ENCODE results near the gene PRKD2.
"Not testable (repeated sequence)": the region's sequence is repeated elsewhere in the genome, so short reads cannot be mapped to it uniquely, and the experiment has no call there.

PRKD2 gene

DNA sequence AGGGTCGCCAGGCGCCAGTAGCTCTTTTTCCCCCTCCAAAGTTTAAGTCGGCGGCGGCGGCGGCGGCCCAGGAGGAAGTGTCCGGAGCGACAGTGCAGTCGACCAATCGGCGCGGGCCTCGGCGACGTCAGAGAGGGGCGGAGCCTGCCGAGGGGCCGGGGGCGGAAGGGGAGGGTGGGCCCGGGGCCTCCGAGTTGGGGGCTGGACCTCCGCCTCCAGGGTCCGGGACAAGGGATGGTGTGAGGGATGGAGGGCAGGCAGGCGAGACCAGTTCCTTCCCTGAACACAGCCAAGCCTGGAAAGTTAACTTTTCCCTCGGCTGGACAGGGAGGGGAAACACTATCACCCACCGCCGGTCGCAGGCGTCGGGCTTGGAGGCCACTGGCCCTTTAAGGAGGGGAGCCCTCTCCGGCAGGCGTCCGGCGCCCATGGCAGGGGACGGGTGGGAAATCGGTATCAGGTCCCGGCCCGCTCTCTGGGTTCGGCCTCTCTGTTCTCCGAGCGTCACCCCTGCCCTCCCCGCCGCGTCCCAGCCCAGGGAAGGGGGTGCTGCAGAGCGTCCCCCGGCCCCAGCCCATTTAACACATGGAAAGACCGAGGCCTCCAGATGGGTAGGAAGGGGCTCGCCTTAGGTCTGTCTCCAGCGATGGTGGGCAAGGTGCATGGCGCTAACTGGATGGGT, at the start of gene PRKD2:
PRKD2 (minus strand) TSS at position 81 of the 682 bp plus-strand sequence. CDS start 744 bp downstream, outside the sequence.
- DNase-seq, result no peak

DNA sequence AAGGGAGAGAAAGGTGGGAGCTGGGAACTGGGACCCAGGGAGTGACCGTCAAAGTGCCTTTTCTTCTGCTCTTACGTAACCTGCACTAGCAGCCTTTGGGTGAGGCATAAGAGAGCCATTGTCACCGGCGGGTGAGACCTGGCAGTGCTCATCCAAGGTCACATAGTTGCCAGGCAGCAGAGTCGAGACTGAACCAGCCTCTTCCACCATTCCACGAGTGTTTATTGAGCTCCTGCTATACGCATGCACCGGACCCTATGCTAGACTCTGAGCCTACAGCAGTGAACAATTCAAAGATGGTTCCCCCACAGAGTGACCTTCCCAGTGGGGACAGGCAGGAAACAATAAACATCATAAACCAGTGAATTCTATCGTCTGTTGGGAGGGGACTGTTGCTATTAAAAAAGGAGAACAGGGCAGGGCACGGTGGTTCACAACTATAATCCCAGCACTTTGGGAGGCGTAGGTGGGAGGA, 47.9 kb upstream of the PRKD2 start:
- DNase-seq, result no peak

DNA sequence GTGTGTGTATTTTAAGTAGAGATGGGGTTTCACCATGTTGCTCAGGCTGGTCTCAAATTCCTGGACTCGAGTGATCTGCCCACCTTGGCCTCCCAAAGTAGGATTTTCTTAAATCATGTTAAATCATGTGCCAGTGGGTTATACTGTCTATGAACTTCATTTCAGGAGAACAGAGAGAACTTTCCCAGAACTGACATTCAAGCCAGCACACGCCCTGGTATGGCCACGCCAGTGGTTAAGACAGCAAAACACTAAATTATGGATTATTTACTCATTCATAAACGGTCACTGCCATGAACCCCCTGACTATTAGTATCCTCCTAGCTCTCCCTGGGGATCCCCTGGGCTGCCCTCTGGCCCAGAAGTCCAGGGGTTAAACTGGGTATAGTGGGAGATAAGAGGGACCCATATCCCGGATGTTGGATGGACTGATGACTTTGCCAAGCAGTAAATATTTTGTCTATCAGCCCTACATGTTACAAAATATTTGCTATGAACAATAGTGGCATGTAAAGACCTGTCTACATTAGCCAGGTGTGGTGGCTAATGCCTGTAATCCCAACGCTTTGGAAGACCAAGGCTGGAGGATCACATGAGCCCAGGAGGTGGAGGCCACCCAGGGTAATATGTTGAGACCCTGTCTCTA, 45.5 kb upstream of the PRKD2 start:
- DNase-seq, result no peak

- DNase-seq, result no peak
These were observed 44.5 kb upstream of the PRKD2 start for GRCh38 chr19:46761418-46761831.

- DNase-seq, result not testable (repeated sequence)
These were observed 44.0 kb upstream of the PRKD2 start for GRCh38 chr19:46760897-46761296.

DNA sequence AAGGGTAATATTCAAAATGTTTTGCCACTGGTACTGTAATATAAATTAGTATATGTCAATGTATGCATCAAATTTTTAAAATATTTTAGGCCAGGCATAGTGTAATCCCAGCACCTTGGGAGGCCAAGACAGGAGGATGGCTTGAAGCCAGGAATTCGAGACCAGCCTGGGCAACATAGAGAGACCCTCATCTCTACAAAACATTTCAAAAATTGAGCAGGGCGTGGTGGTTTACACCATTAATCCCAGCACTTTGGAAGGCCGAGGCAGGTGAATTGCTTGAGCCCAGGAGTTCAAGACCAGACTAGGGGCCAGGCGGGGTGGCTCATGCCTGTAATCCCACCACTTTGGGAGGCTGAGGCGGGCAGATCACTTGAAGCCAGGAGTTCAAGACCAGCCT, 43.4 kb upstream of the PRKD2 start:
- no peak for DNase-seq

- no peak for DNase-seq
These were observed 43.0 kb upstream of the PRKD2 start for GRCh38 chr19:46759817-46760333.

- no peak for DNase-seq
These were observed 42.3 kb upstream of the PRKD2 start for GRCh38 chr19:46759206-46759605.

- no peak for DNase-seq
These were observed 39.6 kb upstream of the PRKD2 start for GRCh38 chr19:46756544-46756888.

DNA sequence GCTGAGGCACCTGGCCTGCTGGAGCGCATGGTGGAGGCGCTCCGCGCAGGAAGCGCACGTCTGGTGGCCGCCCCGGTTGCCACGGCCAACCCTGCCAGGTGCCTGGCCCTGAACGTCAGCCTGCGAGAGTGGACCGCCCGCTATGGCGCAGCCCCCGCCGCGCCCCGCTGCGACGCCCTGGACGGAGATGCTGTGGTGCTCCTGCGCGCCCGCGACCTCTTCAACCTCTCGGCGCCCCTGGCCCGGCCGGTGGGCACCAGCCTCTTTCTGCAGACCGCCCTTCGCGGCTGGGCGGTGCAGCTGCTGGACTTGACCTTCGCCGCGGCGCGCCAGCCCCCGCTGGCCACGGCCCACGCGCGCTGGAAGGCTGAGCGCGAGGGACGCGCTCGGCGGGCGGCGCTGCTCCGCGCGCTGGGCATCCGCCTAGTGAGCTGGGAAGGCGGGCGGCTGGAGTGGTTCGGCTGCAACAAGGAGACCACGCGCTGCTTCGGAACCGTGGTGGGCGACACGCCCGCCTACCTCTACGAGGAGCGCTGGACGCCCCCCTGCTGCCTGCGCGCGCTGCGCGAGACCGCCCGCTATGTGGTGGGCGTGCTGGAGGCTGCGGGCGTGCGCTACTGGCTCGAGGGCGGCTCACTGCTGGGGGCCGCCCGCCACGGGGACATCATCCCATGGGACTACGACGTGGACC, 39.1 kb upstream of the PRKD2 start:
- DNase-seq, result no peak

DNA sequence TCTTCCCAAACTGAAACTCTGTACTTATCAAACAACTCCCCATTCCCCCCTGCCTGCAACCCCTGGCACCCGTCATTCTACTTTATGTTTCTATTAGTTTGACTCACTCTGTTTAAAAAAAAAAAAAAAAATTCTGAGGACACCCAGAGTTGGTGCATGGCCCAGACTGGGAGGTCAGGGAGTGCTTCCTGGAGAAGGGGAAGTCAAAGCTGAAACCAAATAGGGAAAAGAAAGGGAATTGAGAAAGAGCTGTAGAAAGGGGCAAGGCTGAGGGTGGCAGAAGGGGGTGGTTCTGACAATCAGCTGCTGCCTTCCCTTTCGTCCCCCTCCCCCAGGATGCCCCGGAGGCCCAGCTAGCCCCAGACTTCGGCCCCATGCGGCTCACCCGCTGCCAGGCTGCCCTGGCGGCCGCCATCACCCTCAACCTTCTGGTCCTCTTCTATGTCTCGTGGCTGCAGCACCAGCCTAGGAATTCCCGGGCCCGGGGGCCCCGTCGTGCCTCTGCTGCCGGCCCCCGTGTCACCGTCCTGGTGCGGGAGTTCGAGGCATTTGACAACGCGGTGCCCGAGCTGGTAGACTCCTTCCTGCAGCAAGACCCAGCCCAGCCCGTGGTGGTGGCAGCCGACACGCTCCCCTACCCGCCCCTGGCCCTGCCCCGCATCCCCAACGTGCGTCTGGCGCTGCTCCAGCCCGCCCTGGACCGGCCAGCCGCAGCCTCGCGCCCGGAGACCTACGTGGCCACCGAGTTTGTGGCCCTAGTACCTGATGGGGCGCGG, 38.4 kb upstream of the PRKD2 start:
- no peak for DNase-seq

- no peak for DNase-seq
These were observed 36.7 kb upstream of the PRKD2 start for GRCh38 chr19:46753420-46754155.

DNA sequence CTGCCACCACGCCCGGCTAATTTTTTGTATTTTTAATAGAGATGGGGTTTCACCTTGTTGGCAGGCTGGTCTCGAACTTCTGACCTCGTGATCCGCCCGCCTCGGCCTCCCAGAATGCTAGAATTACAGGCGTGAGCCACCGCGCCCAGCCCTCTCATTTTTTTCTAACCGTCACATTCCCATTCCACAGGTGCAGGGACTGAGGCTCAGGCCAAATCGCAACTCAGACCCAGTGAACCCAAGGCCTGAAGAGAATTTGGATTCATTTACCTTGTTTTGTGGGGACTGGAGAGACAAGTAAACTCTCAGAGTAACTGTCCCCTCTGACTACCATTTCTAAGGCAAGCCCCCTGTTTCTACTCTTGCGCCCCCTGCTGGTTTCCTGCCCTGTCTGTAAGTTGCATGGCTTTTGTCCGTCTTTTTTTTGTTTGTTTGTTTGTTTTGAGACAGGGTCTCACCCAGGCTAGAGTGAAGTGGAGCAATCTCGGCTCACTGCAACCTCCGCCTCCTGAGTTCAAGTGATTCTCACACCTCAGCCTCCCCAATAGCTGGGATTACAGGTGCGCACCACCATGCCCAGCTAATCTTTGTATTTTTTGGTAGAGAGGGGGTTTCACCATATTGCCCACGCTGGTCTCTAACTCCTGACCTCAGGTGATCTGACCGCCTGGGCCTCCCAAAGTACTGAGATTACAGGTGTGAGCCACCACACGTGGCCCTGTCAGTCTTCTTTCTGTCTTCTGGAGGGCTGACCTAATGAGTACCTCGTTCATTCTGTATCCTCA, 31.6 kb upstream of the PRKD2 start:
- DNase-seq, result no peak

GRCh38 chr19:46746281-46747057, 29.6 kb upstream of the PRKD2 start, which contains the start of gene STRN4:
STRN4 (minus strand) TSS chr19:46746450; CDS start chr19:46746430, 20 bp downstream.
- no peak for DNase-seq

- DNase-seq, result no peak
These were observed 28.8 kb upstream of the PRKD2 start, which contains the start of gene FKRP for GRCh38 chr19:46745521-46746280. FKRP (plus strand) TSS chr19:46746057; CDS start chr19:46755451, 9,394 bp downstream.

GRCh38 chr19:46745030-46745429, 28.1 kb upstream of the PRKD2 start:
- no peak for DNase-seq

- DNase-seq, result no peak
These were observed 27.2 kb upstream of the PRKD2 start for GRCh38 chr19:46744005-46744691.

GRCh38 chr19:46742926-46743480, 26.1 kb upstream of the PRKD2 start:
- no peak for DNase-seq

DNA sequence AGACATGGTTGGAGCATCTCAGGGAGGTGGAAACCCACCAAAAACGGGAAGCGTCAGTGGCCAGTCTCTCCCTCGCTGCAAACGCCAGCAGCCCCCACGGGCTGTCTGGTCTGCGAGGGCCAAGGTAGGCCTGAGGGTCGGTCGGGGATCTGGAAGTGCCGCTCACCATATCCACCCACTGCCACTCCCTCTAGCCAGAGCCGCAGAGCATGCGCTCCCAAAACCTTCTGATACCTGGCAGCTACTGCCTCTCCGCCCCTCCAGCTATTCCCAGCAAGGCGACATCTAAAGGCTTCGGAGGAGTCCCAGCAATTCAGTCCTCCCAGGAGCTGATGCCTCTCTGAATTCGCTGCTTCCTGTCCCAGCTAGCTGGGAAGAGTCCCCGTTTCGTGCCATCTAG, 24.5 kb upstream of the PRKD2 start:
- DNase-seq, result no peak
